GM12878 (cell line): ENCODE results near the gene IGF2R. TPM values are rescaled to one million over a fixed set of nuclear protein-coding genes. Genes with fewer than 3 reads are reported as not detected.

ENCODE experiments used
- BHLHE40 ChIP-seq, 2 experiments: fragments of 450-650 bp in 1 of 2; IDR thresholded peaks; 2 replicates each; pipeline ENCODE4 v1.6.1; 2011 to 2017; ENCODE audit warnings: low read depth in 2 of 2, borderline replicate concordance in 1 of 2, improper control_type of control experiment in 1 of 2, low read length in 1 of 2, mild to moderate bottlenecking in 1 of 2
- CREM ChIP-seq: IDR thresholded peaks from 2 replicates; pipeline ENCODE4 v1.6.1; 2014; ENCODE audit warnings: antibody characterized with exemption, low read depth
- DPF2 ChIP-seq: fragments of 450-650 bp; IDR thresholded peaks from 2 replicates; pipeline ENCODE4 v1.6.1; 2017; ENCODE audit warnings: mild to moderate bottlenecking
- EP300 ChIP-seq, 2 experiments: fragments of 150-350 bp in 1 of 2; IDR thresholded peaks; 2 replicates each; pipeline ENCODE4 v1.6.1; 2011 to 2012; ENCODE audit warnings: low read depth in 2 of 2, low read length in 2 of 2, borderline replicate concordance in 1 of 2, improper control_type of control experiment in 1 of 2, inconsistent platforms in 1 of 2; ENCODE audit not compliant: control insufficient read depth in 1 of 2
- FOXM1 ChIP-seq: IDR thresholded peaks from 2 replicates; pipeline ENCODE4 v1.6.1; 2012; ENCODE audit warnings: low read depth, mild to moderate bottlenecking, inconsistent platforms, low read length, moderate library complexity
- HDGF ChIP-seq: fragments of 450-650 bp; IDR thresholded peaks from 2 replicates; pipeline ENCODE4 v1.6.1; 2016; ENCODE audit warnings: antibody characterized with exemption
- IKZF2 ChIP-seq, 2 experiments: fragments of 450-650 bp; IDR thresholded peaks; 2 replicates each; pipeline ENCODE4 v1.6.1; 2017; ENCODE audit warnings: mild to moderate bottlenecking in 2 of 2, moderate library complexity in 2 of 2
- MXI1 ChIP-seq: fragments of 150-350 bp; IDR thresholded peaks from 2 replicates; pipeline ENCODE4 v1.6.1; 2011; ENCODE audit warnings: low read depth, mild to moderate bottlenecking, inconsistent platforms, low read length, improper control_type of control experiment
- NBN ChIP-seq: fragments of 450-650 bp; IDR thresholded peaks from 2 replicates; pipeline ENCODE4 v1.6.1; 2016
- NFIC ChIP-seq: IDR thresholded peaks from 2 replicates; pipeline ENCODE4 v1.6.1; 2012; ENCODE audit warnings: low read depth, mild to moderate bottlenecking, inconsistent platforms, low read length, moderate library complexity
- NR2F1 ChIP-seq: fragments of 450-650 bp; conservative IDR thresholded peaks from 2 replicates; pipeline ENCODE4 v1.6.1; 2017; ENCODE audit warnings: mild to moderate bottlenecking
- PAX5 ChIP-seq: IDR thresholded peaks from 2 replicates; pipeline ENCODE4 v1.6.1; 2011; ENCODE audit warnings: low read depth, low read length, borderline replicate concordance
- POLR2AphosphoS2 ChIP-seq: IDR thresholded peaks from 2 replicates; pipeline ENCODE4 v1.6.1; 2011; ENCODE audit warnings: low read depth, mild to moderate bottlenecking, low read length, improper control_type of control experiment, moderate library complexity
- POLR2AphosphoS5 ChIP-seq: IDR thresholded peaks from 2 replicates; pipeline ENCODE4 v1.6.1; 2011; ENCODE audit warnings: mild to moderate bottlenecking, low read length, inconsistent platforms
- TCF12 ChIP-seq: IDR thresholded peaks from 2 replicates; pipeline ENCODE4 v1.6.1; 2011; ENCODE audit warnings: low read depth, mild to moderate bottlenecking, low read length
- polyA plus RNA-seq, 11 experiments: library from polyadenylated mRNA; depleted of rRNA in 4 of 11; unstranded in 6 of 11; stranded (reverse) in 5 of 11; fragments of >200 nt; fragmentation: Nextera tagmentation in 4 of 11; fragmentation: Illumina TruSeq in 1 of 11; extraction: Ambion mirVana in 4 of 11; extraction: Trizol in 1 of 11; gene quantifications; 1 replicate in 1 of 11; 2 replicates in 10 of 11; pipeline versions ENCODE4 v1.2.1 to v1.2.3, GENCODE V29; 2011 to 2016; ENCODE audit warnings: inconsistent platforms in 2 of 11, missing spikeins in 2 of 11, low read depth in 1 of 11
- total RNA-seq, 4 experiments: library from RNA; depleted of rRNA in 3 of 4; stranded (reverse); fragments of >200 nt in 3 of 4; fragmentation: Illumina TruSeq in 1 of 4; extraction: Trizol in 1 of 4; gene quantifications; 2 replicates each; pipeline versions ENCODE4 v1.2.1 to v1.2.3, GENCODE V29; 2013 to 2021
- TF ChIP-seq, protein P1 (sequence below): fragments of 450-650 bp; IDR thresholded peaks from 2 replicates; pipeline ENCODE4 v1.6.1; 2018; ENCODE audit warnings: borderline replicate concordance, mild to moderate bottlenecking; ENCODE audit not compliant: partially characterized antibody
- TF ChIP-seq, protein P2 (sequence below): fragments of 450-650 bp; IDR thresholded peaks from 2 replicates; pipeline ENCODE4 v1.6.1; 2017; ENCODE audit warnings: antibody characterized with exemption, mild to moderate bottlenecking, moderate library complexity
- TF ChIP-seq, protein P3 (sequence below): fragments of 450-650 bp; formaldehyde crosslinking; IDR thresholded peaks from 2 replicates; pipeline ENCODE4 v1.4.0; 2020; ENCODE audit warnings: mild to moderate bottlenecking, moderate library complexity
- TF ChIP-seq, protein P4 (sequence below): fragments of 450-650 bp; IDR thresholded peaks from 2 replicates; pipeline ENCODE4 v1.6.1; 2017; ENCODE audit warnings: mild to moderate bottlenecking, low read depth, inconsistent platforms; ENCODE audit not compliant: poor library complexity, severe bottlenecking

The IGF2R gene
- total and polyA plus RNA-seq, 10 of the 15 experiments (the other 5 are each of a cell fraction or from before 2014, with no cell fraction given), result 1.00 to 40.1 (median 16.8) TPM

DNA sequence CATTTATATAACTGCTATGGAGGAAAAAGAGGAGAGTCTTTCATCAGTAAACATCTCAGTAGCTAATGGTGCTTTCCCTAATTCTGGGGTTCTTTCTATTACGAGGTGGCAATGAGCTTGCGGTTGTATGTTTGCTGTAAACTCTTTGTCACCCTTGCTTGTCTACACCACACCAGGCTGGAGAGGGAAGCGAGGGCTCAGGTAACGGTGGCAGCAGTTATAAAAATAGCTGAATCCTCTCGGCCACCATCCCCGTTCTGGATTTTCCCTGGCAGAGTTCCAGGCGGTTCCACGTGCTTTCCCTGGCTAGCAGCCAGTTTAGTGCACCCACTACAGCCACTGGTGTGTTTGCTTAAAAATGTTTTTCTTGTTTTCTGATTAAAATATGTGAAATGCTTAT is 39.1 kb upstream of the IGF2R start (continued):
- TF ChIP-seq BHLHE40 (IDR thresholded peaks at IDR 0.05; ENCODE audit: borderline replicate concordance in 1 of 2, low read depth in 2 of 2, low read length in 1 of 2) (peak; percentile 65 to 77), HDGF (peak; percentile 13; the same call in 1 of the 2 replicates), CREM (peak; percentile 60), FOXM1 (peak; percentile 57; the same call in 1 of the 2 replicates), DPF2 (peak; percentile 76; the same call in 1 of the 2 replicates), IKZF2 (IDR thresholded peaks at IDR 0.05) (peak; percentile 88 to 92), NR2F1 (0 out of 2 replicates have a peak, but pooled peaks have one; percentile 38), POLR2AphosphoS2 (no peak), POLR2AphosphoS5 (peak; percentile 56; the same call in 1 of the 2 replicates), NBN (peak; percentile 65; the same call in 1 of the 2 replicates), EP300 (IDR thresholded peaks at IDR 0.05; ENCODE audit: borderline replicate concordance in 1 of 2, control insufficient read depth in 1 of 2, low read depth in 2 of 2, low read length in 2 of 2) (peak; percentile 61 to 90; a peak in 2 of 4 replicates), TCF12 (0 out of 2 replicates have a peak, but pooled peaks have one; percentile 24), NFIC (peak; percentile 75; the same call in 1 of the 2 replicates), MXI1 (peak; percentile 32; the same call in 1 of the 2 replicates), PAX5 (peak; percentile 74; the same call in 1 of the 2 replicates)
- TF ChIP-seq, protein P1, sequence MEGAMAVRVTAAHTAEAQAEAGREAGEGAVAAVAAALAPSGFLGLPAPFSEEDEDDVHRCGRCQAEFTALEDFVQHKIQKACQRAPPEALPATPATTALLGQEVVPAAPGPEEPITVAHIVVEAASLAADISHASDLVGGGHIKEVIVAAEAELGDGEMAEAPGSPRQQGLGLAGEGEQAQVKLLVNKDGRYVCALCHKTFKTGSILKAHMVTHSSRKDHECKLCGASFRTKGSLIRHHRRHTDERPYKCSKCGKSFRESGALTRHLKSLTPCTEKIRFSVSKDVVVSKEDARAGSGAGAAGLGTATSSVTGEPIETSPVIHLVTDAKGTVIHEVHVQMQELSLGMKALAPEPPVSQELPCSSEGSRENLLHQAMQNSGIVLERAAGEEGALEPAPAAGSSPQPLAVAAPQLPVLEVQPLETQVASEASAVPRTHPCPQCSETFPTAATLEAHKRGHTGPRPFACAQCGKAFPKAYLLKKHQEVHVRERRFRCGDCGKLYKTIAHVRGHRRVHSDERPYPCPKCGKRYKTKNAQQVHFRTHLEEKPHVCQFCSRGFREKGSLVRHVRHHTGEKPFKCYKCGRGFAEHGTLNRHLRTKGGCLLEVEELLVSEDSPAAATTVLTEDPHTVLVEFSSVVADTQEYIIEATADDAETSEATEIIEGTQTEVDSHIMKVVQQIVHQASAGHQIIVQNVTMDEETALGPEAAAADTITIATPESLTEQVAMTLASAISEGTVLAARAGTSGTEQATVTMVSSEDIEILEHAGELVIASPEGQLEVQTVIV, result no peak
- TF ChIP-seq, protein P2, sequence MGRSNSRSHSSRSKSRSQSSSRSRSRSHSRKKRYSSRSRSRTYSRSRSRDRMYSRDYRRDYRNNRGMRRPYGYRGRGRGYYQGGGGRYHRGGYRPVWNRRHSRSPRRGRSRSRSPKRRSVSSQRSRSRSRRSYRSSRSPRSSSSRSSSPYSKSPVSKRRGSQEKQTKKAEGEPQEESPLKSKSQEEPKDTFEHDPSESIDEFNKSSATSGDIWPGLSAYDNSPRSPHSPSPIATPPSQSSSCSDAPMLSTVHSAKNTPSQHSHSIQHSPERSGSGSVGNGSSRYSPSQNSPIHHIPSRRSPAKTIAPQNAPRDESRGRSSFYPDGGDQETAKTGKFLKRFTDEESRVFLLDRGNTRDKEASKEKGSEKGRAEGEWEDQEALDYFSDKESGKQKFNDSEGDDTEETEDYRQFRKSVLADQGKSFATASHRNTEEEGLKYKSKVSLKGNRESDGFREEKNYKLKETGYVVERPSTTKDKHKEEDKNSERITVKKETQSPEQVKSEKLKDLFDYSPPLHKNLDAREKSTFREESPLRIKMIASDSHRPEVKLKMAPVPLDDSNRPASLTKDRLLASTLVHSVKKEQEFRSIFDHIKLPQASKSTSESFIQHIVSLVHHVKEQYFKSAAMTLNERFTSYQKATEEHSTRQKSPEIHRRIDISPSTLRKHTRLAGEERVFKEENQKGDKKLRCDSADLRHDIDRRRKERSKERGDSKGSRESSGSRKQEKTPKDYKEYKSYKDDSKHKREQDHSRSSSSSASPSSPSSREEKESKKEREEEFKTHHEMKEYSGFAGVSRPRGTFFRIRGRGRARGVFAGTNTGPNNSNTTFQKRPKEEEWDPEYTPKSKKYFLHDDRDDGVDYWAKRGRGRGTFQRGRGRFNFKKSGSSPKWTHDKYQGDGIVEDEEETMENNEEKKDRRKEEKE, result no peak
- TF ChIP-seq, protein P3, sequence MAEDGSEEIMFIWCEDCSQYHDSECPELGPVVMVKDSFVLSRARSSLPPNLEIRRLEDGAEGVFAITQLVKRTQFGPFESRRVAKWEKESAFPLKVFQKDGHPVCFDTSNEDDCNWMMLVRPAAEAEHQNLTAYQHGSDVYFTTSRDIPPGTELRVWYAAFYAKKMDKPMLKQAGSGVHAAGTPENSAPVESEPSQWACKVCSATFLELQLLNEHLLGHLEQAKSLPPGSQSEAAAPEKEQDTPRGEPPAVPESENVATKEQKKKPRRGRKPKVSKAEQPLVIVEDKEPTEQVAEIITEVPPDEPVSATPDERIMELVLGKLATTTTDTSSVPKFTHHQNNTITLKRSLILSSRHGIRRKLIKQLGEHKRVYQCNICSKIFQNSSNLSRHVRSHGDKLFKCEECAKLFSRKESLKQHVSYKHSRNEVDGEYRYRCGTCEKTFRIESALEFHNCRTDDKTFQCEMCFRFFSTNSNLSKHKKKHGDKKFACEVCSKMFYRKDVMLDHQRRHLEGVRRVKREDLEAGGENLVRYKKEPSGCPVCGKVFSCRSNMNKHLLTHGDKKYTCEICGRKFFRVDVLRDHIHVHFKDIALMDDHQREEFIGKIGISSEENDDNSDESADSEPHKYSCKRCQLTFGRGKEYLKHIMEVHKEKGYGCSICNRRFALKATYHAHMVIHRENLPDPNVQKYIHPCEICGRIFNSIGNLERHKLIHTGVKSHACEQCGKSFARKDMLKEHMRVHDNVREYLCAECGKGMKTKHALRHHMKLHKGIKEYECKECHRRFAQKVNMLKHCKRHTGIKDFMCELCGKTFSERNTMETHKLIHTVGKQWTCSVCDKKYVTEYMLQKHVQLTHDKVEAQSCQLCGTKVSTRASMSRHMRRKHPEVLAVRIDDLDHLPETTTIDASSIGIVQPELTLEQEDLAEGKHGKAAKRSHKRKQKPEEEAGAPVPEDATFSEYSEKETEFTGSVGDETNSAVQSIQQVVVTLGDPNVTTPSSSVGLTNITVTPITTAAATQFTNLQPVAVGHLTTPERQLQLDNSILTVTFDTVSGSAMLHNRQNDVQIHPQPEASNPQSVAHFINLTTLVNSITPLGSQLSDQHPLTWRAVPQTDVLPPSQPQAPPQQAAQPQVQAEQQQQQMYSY (CRISPR knock-in tag), result no peak
- TF ChIP-seq, protein P4, sequence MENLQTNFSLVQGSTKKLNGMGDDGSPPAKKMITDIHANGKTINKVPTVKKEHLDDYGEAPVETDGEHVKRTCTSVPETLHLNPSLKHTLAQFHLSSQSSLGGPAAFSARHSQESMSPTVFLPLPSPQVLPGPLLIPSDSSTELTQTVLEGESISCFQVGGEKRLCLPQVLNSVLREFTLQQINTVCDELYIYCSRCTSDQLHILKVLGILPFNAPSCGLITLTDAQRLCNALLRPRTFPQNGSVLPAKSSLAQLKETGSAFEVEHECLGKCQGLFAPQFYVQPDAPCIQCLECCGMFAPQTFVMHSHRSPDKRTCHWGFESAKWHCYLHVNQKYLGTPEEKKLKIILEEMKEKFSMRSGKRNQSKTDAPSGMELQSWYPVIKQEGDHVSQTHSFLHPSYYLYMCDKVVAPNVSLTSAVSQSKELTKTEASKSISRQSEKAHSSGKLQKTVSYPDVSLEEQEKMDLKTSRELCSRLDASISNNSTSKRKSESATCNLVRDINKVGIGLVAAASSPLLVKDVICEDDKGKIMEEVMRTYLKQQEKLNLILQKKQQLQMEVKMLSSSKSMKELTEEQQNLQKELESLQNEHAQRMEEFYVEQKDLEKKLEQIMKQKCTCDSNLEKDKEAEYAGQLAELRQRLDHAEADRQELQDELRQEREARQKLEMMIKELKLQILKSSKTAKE, result peak; percentile 96
